ENCODE results near the gene TFIP11.

DNA sequence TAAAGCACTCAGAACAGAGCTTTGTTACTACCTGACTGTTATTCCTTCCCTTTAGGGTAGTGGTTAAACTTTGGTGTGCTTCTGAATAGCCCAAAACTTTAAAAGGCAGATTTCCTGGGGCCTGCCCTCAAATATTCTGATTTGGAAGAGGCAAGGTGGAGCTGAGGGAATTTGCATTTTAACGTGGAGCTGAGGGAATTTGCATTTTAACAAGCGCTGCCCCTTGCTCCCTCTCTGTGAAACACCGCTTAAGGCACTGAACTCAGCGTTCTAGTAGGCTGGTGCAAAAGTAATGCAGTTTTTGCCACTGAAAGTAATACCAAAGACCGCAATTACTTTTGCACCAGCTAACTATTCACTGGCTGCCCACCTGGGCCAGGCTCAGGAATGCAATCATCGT lies 42.7 kb upstream of the TFIP11 start:
- TF ChIP-seq, protein P1, sequence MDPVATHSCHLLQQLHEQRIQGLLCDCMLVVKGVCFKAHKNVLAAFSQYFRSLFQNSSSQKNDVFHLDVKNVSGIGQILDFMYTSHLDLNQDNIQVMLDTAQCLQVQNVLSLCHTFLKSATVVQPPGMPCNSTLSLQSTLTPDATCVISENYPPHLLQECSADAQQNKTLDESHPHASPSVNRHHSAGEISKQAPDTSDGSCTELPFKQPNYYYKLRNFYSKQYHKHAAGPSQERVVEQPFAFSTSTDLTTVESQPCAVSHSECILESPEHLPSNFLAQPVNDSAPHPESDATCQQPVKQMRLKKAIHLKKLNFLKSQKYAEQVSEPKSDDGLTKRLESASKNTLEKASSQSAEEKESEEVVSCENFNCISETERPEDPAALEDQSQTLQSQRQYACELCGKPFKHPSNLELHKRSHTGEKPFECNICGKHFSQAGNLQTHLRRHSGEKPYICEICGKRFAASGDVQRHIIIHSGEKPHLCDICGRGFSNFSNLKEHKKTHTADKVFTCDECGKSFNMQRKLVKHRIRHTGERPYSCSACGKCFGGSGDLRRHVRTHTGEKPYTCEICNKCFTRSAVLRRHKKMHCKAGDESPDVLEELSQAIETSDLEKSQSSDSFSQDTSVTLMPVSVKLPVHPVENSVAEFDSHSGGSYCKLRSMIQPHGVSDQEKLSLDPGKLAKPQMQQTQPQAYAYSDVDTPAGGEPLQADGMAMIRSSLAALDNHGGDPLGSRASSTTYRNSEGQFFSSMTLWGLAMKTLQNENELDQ (CRISPR knock-in tag; IDR thresholded peaks at IDR 0.05; ENCODE audit: borderline replicate concordance): no peak
- TF ChIP-seq EZH2 (IDR thresholded peaks at IDR 0.05; ENCODE audit: borderline replicate concordance, low read depth, low read length) (no peak), ETV6 (IDR thresholded peaks at IDR 0.05; ENCODE audit: borderline replicate concordance in 1 of 2, low read depth in 2 of 2, low read length in 1 of 2) (no peak), ETV6 (CRISPR knock-in tag; IDR thresholded peaks at IDR 0.05; ENCODE audit: borderline replicate concordance) (no peak), ESRRA (IDR thresholded peaks at IDR 0.05; ENCODE audit: borderline replicate concordance, low read depth) (no peak), POLR2H (tag; IDR thresholded peaks at IDR 0.05; ENCODE audit: low read depth) (no peak)
- TF ChIP-seq, protein P2, sequence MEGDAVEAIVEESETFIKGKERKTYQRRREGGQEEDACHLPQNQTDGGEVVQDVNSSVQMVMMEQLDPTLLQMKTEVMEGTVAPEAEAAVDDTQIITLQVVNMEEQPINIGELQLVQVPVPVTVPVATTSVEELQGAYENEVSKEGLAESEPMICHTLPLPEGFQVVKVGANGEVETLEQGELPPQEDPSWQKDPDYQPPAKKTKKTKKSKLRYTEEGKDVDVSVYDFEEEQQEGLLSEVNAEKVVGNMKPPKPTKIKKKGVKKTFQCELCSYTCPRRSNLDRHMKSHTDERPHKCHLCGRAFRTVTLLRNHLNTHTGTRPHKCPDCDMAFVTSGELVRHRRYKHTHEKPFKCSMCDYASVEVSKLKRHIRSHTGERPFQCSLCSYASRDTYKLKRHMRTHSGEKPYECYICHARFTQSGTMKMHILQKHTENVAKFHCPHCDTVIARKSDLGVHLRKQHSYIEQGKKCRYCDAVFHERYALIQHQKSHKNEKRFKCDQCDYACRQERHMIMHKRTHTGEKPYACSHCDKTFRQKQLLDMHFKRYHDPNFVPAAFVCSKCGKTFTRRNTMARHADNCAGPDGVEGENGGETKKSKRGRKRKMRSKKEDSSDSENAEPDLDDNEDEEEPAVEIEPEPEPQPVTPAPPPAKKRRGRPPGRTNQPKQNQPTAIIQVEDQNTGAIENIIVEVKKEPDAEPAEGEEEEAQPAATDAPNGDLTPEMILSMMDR (IDR thresholded peaks at IDR 0.05 in 2 of 3, conservative IDR thresholded peaks at IDR 0.05 in 1 of 3; ENCODE audit: insufficient read depth in 2 of 3, low read depth in 1 of 3, low read length in 3 of 3): no peak
